Peyer's patch (tissue), 4 donors: ENCODE data around the gene WWTR1. TPM values are rescaled to one million over a fixed set of nuclear protein-coding genes. Genes with fewer than 3 reads are reported as not detected.

ENCODE experiments used
- DNase-seq, 3 donors: peaks; one replicate each; pipeline ENCODE4 v3.0.0-alpha.2; 2017 to 2019
- H3K27ac ChIP-seq, 4 donors: fragments of 200-600 bp; sonication (generic); one replicate each; pipeline ENCODE4 v1.5.1; 2016 to 2019
- H3K27me3 ChIP-seq, 2 donors: fragments of 200-600 bp; sonication (generic); one replicate each; pipeline ENCODE4 v1.5.1; 2019
- H3K36me3 ChIP-seq, 3 donors: fragments of 200-600 bp; sonication (generic); one replicate each; pipeline ENCODE4 v1.5.1; 2016 to 2019
- H3K4me1 ChIP-seq, 4 donors: fragments of 200-600 bp; sonication (generic); one replicate each; pipeline ENCODE4 v1.5.1; 2016 to 2019
- H3K4me3 ChIP-seq, 4 donors: fragments of 200-600 bp; sonication (generic); 1 replicate in 3 of 4; 2 replicates in 1 of 4; pipeline ENCODE4 v1.5.1; 2016 to 2019; ENCODE audit warnings: mild to moderate bottlenecking in 1 of 4
- H3K9me3 ChIP-seq, 4 donors: fragments of 200-600 bp; sonication (generic); one replicate each; pipeline ENCODE4 v1.5.1; 2016 to 2019; ENCODE audit warnings: mild to moderate bottlenecking in 1 of 4
- CTCF ChIP-seq, 6 experiments: fragments of 450-650 bp in 4 of 6; fragments of 200-600 bp in 2 of 6; sonication (generic) in 1 of 6; IDR thresholded peaks; one replicate each; pipeline ENCODE4 v1.5.1; 2017 to 2019; ENCODE audit warnings: antibody characterized with exemption in 6 of 6, mild to moderate bottlenecking in 3 of 6, moderate library complexity in 1 of 6
- POLR2A ChIP-seq, 2 donors: fragments of 450-650 bp; IDR thresholded peaks; one replicate each; pipeline ENCODE4 v1.5.1; 2017; ENCODE audit warnings: antibody characterized with exemption in 2 of 2, mild to moderate bottlenecking in 2 of 2, moderate library complexity in 2 of 2
- total RNA-seq, 4 donors: library from RNA; depleted of rRNA; stranded (reverse); fragments of >200 nt; gene quantifications; one replicate each; pipeline ENCODE4 v1.1.0, GENCODE V29; 2016

WWTR1 gene
- total RNA-seq, 4 donors from 2014 or later = 13.8 to 62.7 (median 18.5) TPM

GRCh38 chr3:149613988-149614387 lies 43.8 kb downstream of the WWTR1 start:
- Histone ChIP-seq H3K4me1 (peaks cover 0 to 20% (median 2%) of the 10 kb centered on the region in 4 donors), H3K36me3 (no peaks in the 10 kb centered on the region), H3K9me3 (no peaks in the 10 kb centered on the region), H3K4me3 (no peak overlapping the region), H3K27me3 (no peaks in the 10 kb centered on the region), H3K27ac (no peak overlapping the region)
- no peak for TF ChIP-seq CTCF (IDR thresholded peaks at IDR 0.05)
- TF ChIP-seq POLR2A (IDR thresholded peaks at IDR 0.05) = no peak
- no peak for DNase-seq

GRCh38 chr3:149612456-149612855 lies 45.4 kb downstream of the WWTR1 start:
- TF ChIP-seq POLR2A (IDR thresholded peaks at IDR 0.05) (no peak), CTCF (IDR thresholded peaks at IDR 0.05) (no peak)
- Histone ChIP-seq H3K27me3 (no peaks in the 10 kb centered on the region), H3K4me3 (no peak overlapping the region), H3K9me3 (no peaks in the 10 kb centered on the region), H3K27ac (no peak overlapping the region), H3K4me1 (peaks cover 0 to 16% (median 3%) of the 10 kb centered on the region in 4 donors), H3K36me3 (no peaks in the 10 kb centered on the region)
- no peak for DNase-seq

GRCh38 chr3:149611149-149611548 lies 46.7 kb downstream of the WWTR1 start:
- Histone ChIP-seq H3K27me3 (no peaks in the 10 kb centered on the region), H3K9me3 (no peaks in the 10 kb centered on the region), H3K27ac (no peak overlapping the region), H3K36me3 (no peaks in the 10 kb centered on the region), H3K4me3 (no peak overlapping the region), H3K4me1 (peaks cover 0 to 16% (median 3%) of the 10 kb centered on the region in 4 donors)
- no peak for TF ChIP-seq CTCF (IDR thresholded peaks at IDR 0.05)
- TF ChIP-seq POLR2A (IDR thresholded peaks at IDR 0.05) = no peak
- no peak for DNase-seq

GRCh38 chr3:149610351-149611105 lies 47.3 kb downstream of the WWTR1 start:
- H3K36me3 ChIP-seq = no peaks in the 10 kb centered on the region
- no peaks in the 10 kb centered on the region for H3K27me3 ChIP-seq
- H3K27ac ChIP-seq = peak overlapping the region in 1 of 4 donors; percentile 13
- no peak for DNase-seq
- no peak overlapping the region for H3K4me3 ChIP-seq
- H3K4me1 ChIP-seq = peaks cover 0 to 16% (median 3%) of the 10 kb centered on the region in 4 donors
- TF ChIP-seq CTCF (IDR thresholded peaks at IDR 0.05) = no peak
- no peak for TF ChIP-seq POLR2A (IDR thresholded peaks at IDR 0.05)
- H3K9me3 ChIP-seq = no peaks in the 10 kb centered on the region

- no peak for DNase-seq
- Histone ChIP-seq H3K27ac (peak overlapping the region in 2 of 4 donors; percentile 13 to 31), H3K4me3 (no peak overlapping the region), H3K9me3 (no peaks in the 10 kb centered on the region), H3K4me1 (peaks cover 0 to 16% (median 3%) of the 10 kb centered on the region in 4 donors), H3K27me3 (no peaks in the 10 kb centered on the region), H3K36me3 (no peaks in the 10 kb centered on the region)
- TF ChIP-seq CTCF (IDR thresholded peaks at IDR 0.05) (no peak), POLR2A (IDR thresholded peaks at IDR 0.05) (no peak)
Measured at GRCh38 chr3:149609595-149609994, 48.2 kb downstream of the WWTR1 start.
